Measurements from ENCODE around the gene EXOC3L4.

The EXOC3L4 gene

DNA sequence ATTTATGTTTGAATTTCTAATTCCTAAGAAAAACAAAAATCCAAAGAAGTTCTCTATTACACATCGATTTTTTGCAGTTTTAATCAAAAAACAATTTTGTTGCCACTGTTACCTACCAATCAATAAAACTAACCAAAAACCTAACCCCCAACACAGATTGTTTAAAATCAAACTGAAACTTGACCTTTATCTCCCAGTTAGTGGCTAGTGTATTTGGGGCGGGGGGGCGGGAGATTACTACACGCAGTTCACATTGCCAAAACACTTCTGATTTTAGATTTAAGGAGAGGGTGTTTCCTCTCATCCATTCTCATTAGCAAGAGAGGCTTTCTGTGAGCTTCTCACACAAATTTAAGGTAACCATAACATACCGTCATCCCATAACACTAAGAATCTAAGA lies 43.6 kb upstream of the EXOC3L4 start:
- no peak overlapping the region for H3K4me2 ChIP-seq (ENCODE audit: low read length)
- H3K9ac ChIP-seq (ENCODE audit: low read length): no peak overlapping the region
- no peak overlapping the region for H3K27ac ChIP-seq (ENCODE audit: low read depth, low read length, poor library complexity, severe bottlenecking)
- H3K9me3 ChIP-seq (ENCODE audit: low read length): no peaks in the 10 kb centered on the region
- no peaks in the 10 kb centered on the region for H3K36me3 ChIP-seq (ENCODE audit: insufficient read depth, low read length)
- no peaks in the 10 kb centered on the region for H3K9me2 ChIP-seq (ENCODE audit: low read depth, low read length)
- H3K4me1 ChIP-seq (ENCODE audit: insufficient read depth, low read length, severe bottlenecking): no peaks in the 10 kb centered on the region
- no peaks in the 10 kb centered on the region for H4K20me1 ChIP-seq (ENCODE audit: insufficient read depth, low read length)
- no peaks in the 10 kb centered on the region for H3F3A ChIP-seq (ENCODE audit: insufficient read depth, low read length)
- H3K27me3 ChIP-seq (ENCODE audit: insufficient read depth, low read length): no peaks in the 10 kb centered on the region
- TF ChIP-seq, protein P1, sequence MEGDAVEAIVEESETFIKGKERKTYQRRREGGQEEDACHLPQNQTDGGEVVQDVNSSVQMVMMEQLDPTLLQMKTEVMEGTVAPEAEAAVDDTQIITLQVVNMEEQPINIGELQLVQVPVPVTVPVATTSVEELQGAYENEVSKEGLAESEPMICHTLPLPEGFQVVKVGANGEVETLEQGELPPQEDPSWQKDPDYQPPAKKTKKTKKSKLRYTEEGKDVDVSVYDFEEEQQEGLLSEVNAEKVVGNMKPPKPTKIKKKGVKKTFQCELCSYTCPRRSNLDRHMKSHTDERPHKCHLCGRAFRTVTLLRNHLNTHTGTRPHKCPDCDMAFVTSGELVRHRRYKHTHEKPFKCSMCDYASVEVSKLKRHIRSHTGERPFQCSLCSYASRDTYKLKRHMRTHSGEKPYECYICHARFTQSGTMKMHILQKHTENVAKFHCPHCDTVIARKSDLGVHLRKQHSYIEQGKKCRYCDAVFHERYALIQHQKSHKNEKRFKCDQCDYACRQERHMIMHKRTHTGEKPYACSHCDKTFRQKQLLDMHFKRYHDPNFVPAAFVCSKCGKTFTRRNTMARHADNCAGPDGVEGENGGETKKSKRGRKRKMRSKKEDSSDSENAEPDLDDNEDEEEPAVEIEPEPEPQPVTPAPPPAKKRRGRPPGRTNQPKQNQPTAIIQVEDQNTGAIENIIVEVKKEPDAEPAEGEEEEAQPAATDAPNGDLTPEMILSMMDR (IDR thresholded peaks at IDR 0.05; ENCODE audit: low read length): no peak
- no peak for TF ChIP-seq EZH2 (IDR thresholded peaks at IDR 0.05; ENCODE audit: borderline replicate concordance, low read length)
- H2AFZ ChIP-seq (ENCODE audit: low read length): no peak overlapping the region
- no peaks in the 10 kb centered on the region for H3K79me2 ChIP-seq (ENCODE audit: insufficient read depth, low read length)
- H3K4me3 ChIP-seq (ENCODE audit: low read depth, low read length, poor library complexity, severe bottlenecking): no peak overlapping the region

DNA sequence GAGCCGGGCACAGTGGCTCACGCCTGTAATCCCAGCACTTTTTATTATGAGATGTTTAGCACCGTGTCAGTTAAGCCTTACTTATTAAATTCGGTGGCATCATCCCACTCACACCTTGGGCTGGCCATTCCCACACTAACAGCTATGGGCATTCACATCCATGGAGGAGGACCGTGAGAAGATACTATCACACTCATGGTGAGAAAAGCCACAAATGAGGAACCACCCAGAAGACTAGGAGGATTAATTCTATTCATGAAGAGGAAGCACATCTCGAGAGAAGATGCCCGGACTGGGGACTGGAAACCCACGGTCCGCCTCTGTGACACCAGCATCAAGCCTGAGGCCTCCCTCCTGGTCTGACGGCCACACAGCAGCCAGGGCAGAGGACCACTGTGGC lies 42.1 kb upstream of the EXOC3L4 start:
- no peaks in the 10 kb centered on the region for H3K9me3 ChIP-seq (ENCODE audit: low read length)
- no peaks in the 10 kb centered on the region for H3K36me3 ChIP-seq (ENCODE audit: insufficient read depth, low read length)
- no peak overlapping the region for H3K4me3 ChIP-seq (ENCODE audit: low read depth, low read length, poor library complexity, severe bottlenecking)
- TF ChIP-seq, protein P1 (IDR thresholded peaks at IDR 0.05; ENCODE audit: low read length): no peak
- no peak for TF ChIP-seq EZH2 (IDR thresholded peaks at IDR 0.05; ENCODE audit: borderline replicate concordance, low read length)
- H3K4me2 ChIP-seq (ENCODE audit: low read length): no peak overlapping the region
- no peaks in the 10 kb centered on the region for H3K27me3 ChIP-seq (ENCODE audit: insufficient read depth, low read length)
- H2AFZ ChIP-seq (ENCODE audit: low read length): no peak overlapping the region
- no peaks in the 10 kb centered on the region for H4K20me1 ChIP-seq (ENCODE audit: insufficient read depth, low read length)
- H3K9ac ChIP-seq (ENCODE audit: low read length): no peak overlapping the region
- H3K9me2 ChIP-seq (ENCODE audit: low read depth, low read length): no peaks in the 10 kb centered on the region
- H3K4me1 ChIP-seq (ENCODE audit: insufficient read depth, low read length, severe bottlenecking): no peaks in the 10 kb centered on the region
- no peak overlapping the region for H3K27ac ChIP-seq (ENCODE audit: low read depth, low read length, poor library complexity, severe bottlenecking)
- no peaks in the 10 kb centered on the region for H3F3A ChIP-seq (ENCODE audit: insufficient read depth, low read length)
- H3K79me2 ChIP-seq (ENCODE audit: insufficient read depth, low read length): no peaks in the 10 kb centered on the region

DNA sequence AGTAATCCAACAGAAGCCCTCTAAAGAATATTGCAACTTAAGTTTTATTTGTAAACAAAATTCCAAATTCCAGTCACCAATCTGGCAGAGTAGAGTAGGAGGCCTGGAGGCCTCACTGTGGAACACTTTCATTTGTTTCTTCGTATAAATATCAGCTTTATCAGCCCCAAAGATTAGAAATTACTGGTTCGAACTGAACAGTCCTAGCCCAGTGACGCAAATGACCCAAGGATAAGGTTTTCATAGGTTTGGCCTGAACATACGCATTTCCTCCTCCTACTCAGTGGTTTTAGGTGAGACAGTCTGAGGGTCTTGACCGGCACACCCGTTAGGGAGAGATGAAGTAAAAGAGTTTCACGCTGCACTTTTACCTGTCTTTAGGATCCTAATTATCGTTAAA lies 38.8 kb upstream of the EXOC3L4 start:
- H3K79me2 ChIP-seq (ENCODE audit: insufficient read depth, low read length): no peaks in the 10 kb centered on the region
- no peak overlapping the region for H3K4me2 ChIP-seq (ENCODE audit: low read length)
- no peaks in the 10 kb centered on the region for H3K36me3 ChIP-seq (ENCODE audit: insufficient read depth, low read length)
- no peak overlapping the region for H2AFZ ChIP-seq (ENCODE audit: low read length)
- H3K4me3 ChIP-seq (ENCODE audit: low read depth, low read length, poor library complexity, severe bottlenecking): no peak overlapping the region
- H4K20me1 ChIP-seq (ENCODE audit: insufficient read depth, low read length): no peaks in the 10 kb centered on the region
- H3K27me3 ChIP-seq (ENCODE audit: insufficient read depth, low read length): no peaks in the 10 kb centered on the region
- H3F3A ChIP-seq (ENCODE audit: insufficient read depth, low read length): no peaks in the 10 kb centered on the region
- no peak overlapping the region for H3K9ac ChIP-seq (ENCODE audit: low read length)
- H3K4me1 ChIP-seq (ENCODE audit: insufficient read depth, low read length, severe bottlenecking): no peaks in the 10 kb centered on the region
- H3K9me3 ChIP-seq (ENCODE audit: low read length): no peaks in the 10 kb centered on the region
- no peak overlapping the region for H3K27ac ChIP-seq (ENCODE audit: low read depth, low read length, poor library complexity, severe bottlenecking)
- TF ChIP-seq, protein P1 (IDR thresholded peaks at IDR 0.05; ENCODE audit: low read length): no peak
- TF ChIP-seq EZH2 (IDR thresholded peaks at IDR 0.05; ENCODE audit: borderline replicate concordance, low read length): no peak
- no peaks in the 10 kb centered on the region for H3K9me2 ChIP-seq (ENCODE audit: low read depth, low read length)

Data from OCI-LY1 (cell line).